NCI-H526 treated with DMSO at 0.1 percent for 48 hours (cell line): ENCODE results near the gene HDAC4.
"Not testable (repeated sequence)": the region's sequence is repeated elsewhere in the genome, so short reads cannot be mapped to it uniquely, and the experiment has no call there.

ENCODE experiments used
- DNase-seq: peaks from one replicate; lab custom pipeline; 2025; lab: John Stamatoyannopoulos, UW

HDAC4 gene

DNA sequence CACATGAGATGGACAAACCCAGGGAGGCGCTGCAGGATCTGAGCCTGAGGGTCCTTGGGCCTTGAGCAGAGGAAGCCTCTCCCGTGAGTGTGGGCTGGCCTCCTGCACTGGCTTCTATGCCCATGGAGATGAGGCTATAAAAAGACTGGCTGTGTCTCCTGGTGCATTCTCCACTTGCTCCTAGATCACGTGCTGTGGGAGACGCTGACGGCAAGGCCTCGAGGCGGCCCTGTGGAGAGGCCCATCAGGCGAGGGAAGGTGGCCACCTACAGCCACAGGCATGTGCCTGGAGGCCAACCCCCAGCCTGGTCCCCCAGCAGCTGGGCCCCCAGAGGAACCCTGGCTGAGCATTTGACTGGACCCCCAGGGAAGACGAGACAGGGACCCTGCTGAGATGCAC is 354.0 kb downstream of the HDAC4 start:
- no peak for DNase-seq

DNA sequence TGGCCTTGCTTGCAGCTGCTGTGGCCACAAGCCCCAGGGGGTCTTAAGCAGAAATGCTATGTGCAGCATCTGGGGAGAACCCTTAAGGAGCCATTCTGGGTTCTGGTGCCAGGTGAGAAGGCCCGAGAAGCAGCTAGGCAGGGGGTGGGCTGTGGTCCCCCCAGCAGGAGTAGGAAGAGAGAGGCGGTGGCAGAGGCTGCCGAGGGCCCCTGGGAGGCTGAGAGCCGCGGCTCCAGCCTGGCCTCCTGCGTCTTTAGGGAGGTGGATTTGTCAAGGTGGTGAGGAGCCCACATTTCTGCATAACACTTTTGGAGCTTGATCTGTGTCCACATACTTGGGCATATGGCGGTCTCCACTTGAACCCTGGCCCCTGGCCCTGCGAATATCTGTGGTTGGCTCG is 356.5 kb downstream of the HDAC4 start:
- DNase-seq: no peak

- DNase-seq: no peak
Measured at GRCh38 chr2:239043326-239043725, 357.5 kb downstream of the HDAC4 start.

GRCh38 chr2:239042551-239043320 is 358.1 kb downstream of the HDAC4 start:
- DNase-seq: no peak

DNA sequence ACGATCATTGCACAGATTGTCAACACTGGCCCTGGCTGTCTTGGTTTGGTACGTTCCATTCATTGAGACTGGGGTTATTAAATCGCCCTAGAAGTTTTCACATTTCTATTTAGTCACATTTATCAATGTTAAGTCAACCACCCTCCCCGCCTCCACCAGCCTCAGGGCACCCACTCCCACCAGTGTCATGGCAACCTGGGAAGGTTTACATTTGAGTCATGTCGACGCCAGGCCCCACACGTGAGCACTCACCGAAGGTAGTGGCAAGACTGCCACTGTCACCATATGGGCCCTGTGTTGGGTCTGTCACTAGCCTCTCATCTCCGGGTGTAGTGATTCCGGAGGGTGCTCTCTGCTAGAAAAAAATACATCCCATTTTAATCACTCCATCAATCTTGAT is 358.8 kb downstream of the HDAC4 start:
- DNase-seq: no peak

DNA sequence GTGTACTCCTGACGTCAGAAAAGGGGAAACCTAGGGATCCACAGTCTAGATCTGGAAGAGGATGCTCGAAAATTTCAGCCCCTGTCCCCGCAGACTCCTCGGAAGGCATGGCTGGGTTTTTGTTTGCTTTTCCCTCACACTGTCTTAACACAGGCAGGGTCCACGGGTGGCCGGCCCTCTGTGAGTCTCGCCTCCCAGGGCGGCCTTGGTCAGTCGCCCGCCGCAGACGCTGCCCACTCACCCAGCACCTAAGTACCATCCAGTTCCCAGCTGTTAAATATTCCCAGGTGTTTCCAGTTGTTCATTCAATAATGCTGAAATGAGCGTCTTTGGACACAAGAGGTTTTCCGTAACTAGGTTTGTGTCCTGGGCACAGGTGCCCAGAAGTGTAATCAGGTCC is 359.8 kb downstream of the HDAC4 start:
- DNase-seq: no peak

- DNase-seq: no peak
Measured at GRCh38 chr2:239040152-239040761, 360.6 kb downstream of the HDAC4 start.

- no peak for DNase-seq
Measured at GRCh38 chr2:239039479-239039861, 361.4 kb downstream of the HDAC4 start.

GRCh38 chr2:239038773-239039478 is 361.9 kb downstream of the HDAC4 start:
- DNase-seq: no peak

GRCh38 chr2:239038284-239038683 is 362.5 kb downstream of the HDAC4 start:
- DNase-seq: not testable (repeated sequence)

DNA sequence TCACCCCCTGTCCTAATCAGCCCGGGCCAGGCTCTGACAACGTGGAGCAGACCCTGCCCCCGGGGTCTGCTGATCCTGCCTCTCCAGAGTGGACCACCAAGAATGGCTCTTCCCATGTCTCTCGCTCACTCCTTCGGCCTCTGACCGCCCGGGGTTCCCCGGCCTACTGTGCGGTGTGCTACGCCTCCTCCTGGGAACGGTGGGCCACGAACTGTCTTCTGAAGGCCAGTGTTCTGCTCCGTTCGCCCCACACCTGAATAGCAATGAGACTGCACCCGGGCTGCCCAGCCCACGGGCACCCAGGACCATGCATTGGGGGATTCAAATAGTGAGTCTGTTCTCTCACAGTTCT is 363.3 kb downstream of the HDAC4 start:
- DNase-seq: no peak

- DNase-seq: no peak
Measured at GRCh38 chr2:239036819-239037558, 363.8 kb downstream of the HDAC4 start.

DNA sequence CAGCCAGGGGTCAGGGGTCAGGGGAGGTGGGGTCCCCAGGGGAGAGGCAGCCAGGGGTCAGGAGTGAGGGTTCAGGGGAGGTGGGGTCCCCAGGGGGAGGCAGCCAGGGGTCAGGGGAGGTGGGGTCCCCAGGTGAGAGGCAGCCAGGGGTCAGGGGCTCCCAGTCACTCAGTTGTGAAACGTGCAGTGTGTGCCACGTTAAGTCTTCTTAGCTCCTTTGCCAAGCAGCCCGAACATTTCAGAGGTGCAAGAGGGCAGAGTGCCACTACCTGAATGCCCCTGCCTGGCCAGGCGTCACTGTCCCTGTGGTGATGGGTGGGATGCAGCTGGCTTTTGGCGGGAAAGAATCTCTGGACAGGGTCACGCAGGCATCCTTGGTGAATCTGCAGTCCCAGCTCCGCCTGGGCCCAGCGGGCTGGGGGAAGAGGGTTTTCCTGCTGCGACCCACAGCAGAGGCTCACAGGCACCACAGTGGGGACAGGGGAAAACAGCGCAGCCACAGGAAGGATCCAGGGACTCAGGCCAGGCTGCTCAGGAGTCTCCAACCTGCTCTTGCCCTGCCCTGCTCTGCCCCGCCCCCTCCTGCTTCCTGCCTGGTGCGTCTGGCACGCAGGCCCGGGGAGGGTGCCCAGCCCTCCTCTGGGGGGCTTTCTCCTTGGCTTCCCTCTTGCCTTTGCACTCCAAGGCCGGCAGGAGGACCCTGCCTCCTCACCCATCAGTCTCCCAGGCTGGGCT is 364.7 kb downstream of the HDAC4 start:
- DNase-seq: no peak

DNA sequence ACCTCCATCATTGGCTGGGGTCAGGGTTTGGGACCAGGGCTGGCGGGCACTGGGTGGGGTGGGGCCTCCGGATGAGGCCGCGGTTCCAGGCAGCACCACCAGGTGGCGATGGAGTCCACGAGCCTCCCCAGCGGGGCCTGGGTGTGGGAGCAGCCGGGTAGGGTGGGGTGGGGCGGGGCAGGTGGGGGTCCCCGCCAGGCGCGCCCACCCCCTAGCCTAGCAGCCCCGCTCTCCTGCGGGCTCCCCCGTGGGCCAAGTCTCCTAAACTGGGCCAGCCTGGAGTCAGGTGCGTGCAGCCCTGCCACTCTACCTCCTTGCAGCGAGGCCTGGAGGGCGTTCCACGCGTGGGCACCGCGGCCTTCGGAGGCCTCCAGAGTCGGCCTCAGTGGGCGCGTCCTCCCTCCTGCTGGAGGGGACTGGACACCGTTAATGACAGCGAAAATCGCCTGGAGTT is 365.4 kb downstream of the HDAC4 start:
- DNase-seq: no peak

- no peak for DNase-seq
Measured at GRCh38 chr2:239034561-239035341, 366.1 kb downstream of the HDAC4 start.

- DNase-seq: peak; percentile 29
Measured at GRCh38 chr2:239033801-239034560, 366.8 kb downstream of the HDAC4 start.

GRCh38 chr2:239029958-239030357 is 370.9 kb downstream of the HDAC4 start:
- no peak for DNase-seq

GRCh38 chr2:239028253-239028619 is 372.6 kb downstream of the HDAC4 start:
- DNase-seq: no peak

- no peak for DNase-seq
Measured at GRCh38 chr2:239027391-239028252, 373.2 kb downstream of the HDAC4 start.
